ENCODE measurements around the gene TIGD7.

The TIGD7 gene

DNA sequence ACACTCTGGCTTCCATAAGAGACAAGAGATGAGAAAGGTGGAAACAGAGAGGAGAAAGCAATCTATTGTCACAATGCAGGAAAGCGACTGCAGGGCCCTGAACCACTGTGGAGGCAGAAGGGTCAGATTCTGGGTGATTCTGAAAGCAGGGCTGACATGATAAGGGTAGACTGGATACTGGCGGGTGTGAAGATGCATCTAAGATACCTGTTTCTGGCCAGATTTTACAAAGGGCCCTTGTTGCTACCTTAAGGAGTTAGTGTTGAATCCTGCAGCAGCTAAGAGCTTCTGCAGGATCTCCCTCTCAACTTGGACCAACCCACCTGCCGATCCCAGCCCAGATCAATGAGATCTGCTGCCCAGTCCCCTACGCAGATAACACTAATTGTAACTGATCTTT, 42.7 kb downstream of the TIGD7 start:
- H3K9me3 ChIP-seq: peaks cover 0 to 7% (median 0%) of the 10 kb centered on the region in 3 donors
- intact Hi-C loops (cut with DNase I; ENCODE audit: low total_unique reads): no loop called here
- H3K27ac ChIP-seq: no peak overlapping the region
- H3K27me3 ChIP-seq: no peaks in the 10 kb centered on the region
- no peak overlapping the region for H3K4me3 ChIP-seq
- no peak for DNase-seq
- H3K36me3 ChIP-seq: peaks cover 0 to 22% (median 14%) of the 10 kb centered on the region in 3 donors
- TF ChIP-seq, protein P1, sequence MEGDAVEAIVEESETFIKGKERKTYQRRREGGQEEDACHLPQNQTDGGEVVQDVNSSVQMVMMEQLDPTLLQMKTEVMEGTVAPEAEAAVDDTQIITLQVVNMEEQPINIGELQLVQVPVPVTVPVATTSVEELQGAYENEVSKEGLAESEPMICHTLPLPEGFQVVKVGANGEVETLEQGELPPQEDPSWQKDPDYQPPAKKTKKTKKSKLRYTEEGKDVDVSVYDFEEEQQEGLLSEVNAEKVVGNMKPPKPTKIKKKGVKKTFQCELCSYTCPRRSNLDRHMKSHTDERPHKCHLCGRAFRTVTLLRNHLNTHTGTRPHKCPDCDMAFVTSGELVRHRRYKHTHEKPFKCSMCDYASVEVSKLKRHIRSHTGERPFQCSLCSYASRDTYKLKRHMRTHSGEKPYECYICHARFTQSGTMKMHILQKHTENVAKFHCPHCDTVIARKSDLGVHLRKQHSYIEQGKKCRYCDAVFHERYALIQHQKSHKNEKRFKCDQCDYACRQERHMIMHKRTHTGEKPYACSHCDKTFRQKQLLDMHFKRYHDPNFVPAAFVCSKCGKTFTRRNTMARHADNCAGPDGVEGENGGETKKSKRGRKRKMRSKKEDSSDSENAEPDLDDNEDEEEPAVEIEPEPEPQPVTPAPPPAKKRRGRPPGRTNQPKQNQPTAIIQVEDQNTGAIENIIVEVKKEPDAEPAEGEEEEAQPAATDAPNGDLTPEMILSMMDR (IDR thresholded peaks at IDR 0.05): no peak
- H3K4me1 ChIP-seq: peaks cover 0 to 21% (median 0%) of the 10 kb centered on the region in 4 donors

DNA sequence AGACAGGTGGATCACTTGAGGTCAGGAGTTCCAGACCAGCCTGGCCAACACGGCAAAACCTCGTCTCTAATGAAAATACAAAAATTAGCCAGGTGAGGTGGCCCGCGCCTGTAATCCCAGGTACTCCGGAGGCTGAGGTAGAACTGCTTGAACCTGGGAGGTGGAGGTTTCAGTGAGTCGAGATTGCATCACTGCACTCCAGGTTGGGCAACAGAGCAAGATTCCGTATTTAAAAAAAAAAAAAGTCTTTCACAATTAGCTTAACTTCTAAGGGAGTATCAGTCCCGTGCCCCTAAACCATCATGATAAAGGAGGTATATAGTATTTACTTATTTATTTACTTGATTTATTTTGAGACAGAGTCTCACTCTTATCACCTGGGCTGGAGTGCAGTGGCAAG, 45.4 kb downstream of the TIGD7 start:
- Histone ChIP-seq H3K27me3 (peaks cover 0 to 12% of the 10 kb centered on the region in 2 donors), H3K4me1 (peaks cover 0 to 5% (median 0%) of the 10 kb centered on the region in 4 donors), H3K36me3 (no peaks in the 10 kb centered on the region), H3K27ac (no peak overlapping the region), H3K9me3 (no peaks in the 10 kb centered on the region), H3K4me3 (no peak overlapping the region)
- intact Hi-C loops (cut with DNase I; ENCODE audit: low total_unique reads): no loop called here
- no peak for DNase-seq
- TF ChIP-seq, protein P1 (IDR thresholded peaks at IDR 0.05): no peak

DNA sequence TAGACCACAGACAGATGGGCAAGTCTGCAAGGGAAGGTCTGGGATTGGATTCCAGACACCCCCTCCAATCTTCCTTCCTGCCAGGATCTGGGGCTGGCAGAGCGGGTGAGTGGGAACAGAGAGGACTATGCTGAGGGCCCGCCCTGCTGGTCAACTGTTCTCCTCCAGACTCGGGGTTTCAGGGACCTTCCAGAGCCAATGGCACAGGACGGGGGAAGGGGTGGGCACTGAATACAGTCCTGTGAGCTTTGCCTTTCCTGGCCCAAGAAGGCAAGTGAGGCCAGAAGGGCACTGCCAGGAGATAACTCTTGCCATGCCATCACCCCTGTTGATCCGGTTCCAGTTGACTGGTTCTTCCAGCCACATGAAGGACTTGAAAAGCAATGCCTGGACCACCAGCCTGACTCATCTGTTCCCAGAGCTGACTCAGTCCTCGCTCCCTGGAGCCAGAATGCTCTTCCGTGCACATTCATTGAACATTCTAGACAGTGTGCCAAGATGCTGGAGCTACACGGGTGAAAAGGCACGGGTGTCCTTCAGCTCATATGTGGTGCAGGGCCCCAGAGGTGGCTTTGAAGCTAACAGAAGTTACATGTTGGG, 48.3 kb downstream of the TIGD7 start:
- intact Hi-C loops (cut with DNase I; ENCODE audit: low total_unique reads): no loop called here
- Histone ChIP-seq H3K36me3 (no peaks in the 10 kb centered on the region), H3K27ac (no peak overlapping the region), H3K9me3 (no peaks in the 10 kb centered on the region), H3K4me1 (no peaks in the 10 kb centered on the region), H3K27me3 (peaks cover 0 to 21% of the 10 kb centered on the region in 2 donors), H3K4me3 (no peak overlapping the region)
- TF ChIP-seq, protein P1 (IDR thresholded peaks at IDR 0.05): no peak
- DNase-seq: no peak

DNA sequence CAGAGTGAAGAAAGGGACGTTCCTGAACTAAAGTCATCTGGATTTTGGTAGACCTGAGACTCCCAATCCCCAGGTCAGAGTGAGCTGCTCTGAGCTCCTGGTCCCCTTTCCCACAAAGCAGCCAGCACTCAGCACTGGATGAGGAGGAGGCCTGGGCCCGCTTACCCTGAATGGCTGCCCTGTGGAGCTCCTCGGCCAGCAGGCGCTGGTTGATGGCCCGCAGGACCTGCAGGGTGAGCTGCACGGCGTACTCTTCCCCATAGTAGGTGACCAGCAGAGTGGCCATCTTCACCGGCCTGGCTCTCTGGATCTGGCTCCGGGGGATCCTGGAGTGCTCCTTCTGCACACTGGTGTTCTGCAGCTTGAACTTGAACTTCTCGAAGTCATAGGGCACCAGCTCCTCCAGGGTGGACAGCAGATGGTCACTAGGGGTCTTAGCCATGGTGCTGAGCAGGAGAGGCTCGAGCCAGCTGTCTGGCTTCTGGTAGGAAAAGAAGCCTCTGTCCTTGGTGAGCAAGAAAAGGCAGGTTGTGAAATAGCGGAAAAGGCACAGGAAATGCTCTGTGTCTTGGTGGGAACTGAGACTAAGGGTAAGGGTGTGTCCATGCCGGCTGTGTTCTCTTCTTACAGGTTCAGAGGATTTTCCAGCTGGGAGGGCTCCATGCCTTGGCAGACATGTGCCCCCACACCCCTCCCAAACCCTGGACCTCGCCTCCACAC, 48.9 kb downstream of the TIGD7 start, which contains the start of gene MEFV:
Gene MEFV (minus strand): TSS at position 488 of the 720 bp plus-strand sequence. CDS start 46 bp downstream, at position 442.
- H3K27ac ChIP-seq: no peak within 1 kb of the TSS

DNA sequence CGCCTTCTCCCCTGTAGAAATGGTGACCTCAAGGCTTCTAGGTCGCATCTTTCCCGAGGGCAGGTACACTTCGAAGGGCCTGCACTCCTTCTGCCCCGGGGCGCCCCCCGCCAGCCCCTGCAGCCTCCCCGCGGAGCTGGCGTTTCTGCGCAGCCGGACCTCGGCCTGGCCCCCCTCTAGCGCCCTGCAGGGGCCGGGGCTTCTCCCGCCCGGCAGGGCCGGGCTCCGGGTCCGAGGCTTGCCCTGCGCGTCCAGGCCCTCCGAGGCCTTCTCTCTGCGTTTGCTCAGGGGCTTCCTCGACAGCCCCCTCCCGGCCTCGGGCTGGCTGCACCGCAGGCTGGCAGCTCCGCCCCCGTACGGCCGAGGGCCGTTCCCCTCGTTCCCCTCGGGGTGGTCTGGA, 50.9 kb downstream of the TIGD7 start:
- H3K27me3 ChIP-seq: peaks cover 0 to 25% of the 10 kb centered on the region in 2 donors
- TF ChIP-seq, protein P1 (IDR thresholded peaks at IDR 0.05): no peak
- H3K4me1 ChIP-seq: no peaks in the 10 kb centered on the region
- H3K4me3 ChIP-seq: no peak overlapping the region
- DNase-seq: no peak
- H3K27ac ChIP-seq: no peak overlapping the region
- no peaks in the 10 kb centered on the region for H3K9me3 ChIP-seq
- intact Hi-C loops (cut with DNase I; ENCODE audit: low total_unique reads): no loop called here
- no peaks in the 10 kb centered on the region for H3K36me3 ChIP-seq

More for the DNA sequence above, 48.9 kb downstream of the TIGD7 start, which contains the start of gene MEFV:
- peaks cover 0 to 21% of the 10 kb centered on the region in 2 donors for H3K27me3 ChIP-seq
- peak in 1 of 2 donors; percentile 51 for DNase-seq
- no peaks in the 10 kb centered on the region for H3K36me3 ChIP-seq
- intact Hi-C loops (cut with DNase I; ENCODE audit: low total_unique reads): no loop called here
- peak within 1 kb of the TSS in 1 of 2 donors; percentile 14 for H3K4me3 ChIP-seq
- no peaks in the 10 kb centered on the region for H3K4me1 ChIP-seq
- no peaks in the 10 kb centered on the region for H3K9me3 ChIP-seq
- TF ChIP-seq, protein P1 (IDR thresholded peaks at IDR 0.05): no peak
